Right ventricle myocardium superior (tissue), 1 donor: ENCODE data around the gene MYRIP. TPM values are rescaled to one million over a fixed set of nuclear protein-coding genes. Genes with fewer than 3 reads are reported as not detected.

Experiments used
- ATAC-seq: fragments of 200-7000 bp; cut with Tn5 transposase; one replicate; pipeline ENCODE4 v1.9.1; 2020; ENCODE audit warnings: mild to moderate bottlenecking; ENCODE audit not compliant: poor library complexity
- DNase-seq: peaks from one replicate; pipeline ENCODE4 v3.0.0-alpha.2; 2020
- intact Hi-C: fragments of 100-400 bp; cut with DNase I; formaldehyde crosslinking; loops from one replicate; pipeline ENCODE4 v1.11.2; 2022
- total RNA-seq: library from RNA; stranded (reverse); fragmentation: NEBNext Ultra II Directional; extraction: Animal tissue kit (Norgen Biotek cat#: 25700); gene quantifications from one replicate; pipeline ENCODE4 v1.2.1, GENCODE V29; 2021
- donor health status: DM: no; HTN: yes; CAD: no; lungs with severe emphysema.

MYRIP gene
- total RNA-seq, 1 donor from 2014 or later, result 1.6 TPM

DNA sequence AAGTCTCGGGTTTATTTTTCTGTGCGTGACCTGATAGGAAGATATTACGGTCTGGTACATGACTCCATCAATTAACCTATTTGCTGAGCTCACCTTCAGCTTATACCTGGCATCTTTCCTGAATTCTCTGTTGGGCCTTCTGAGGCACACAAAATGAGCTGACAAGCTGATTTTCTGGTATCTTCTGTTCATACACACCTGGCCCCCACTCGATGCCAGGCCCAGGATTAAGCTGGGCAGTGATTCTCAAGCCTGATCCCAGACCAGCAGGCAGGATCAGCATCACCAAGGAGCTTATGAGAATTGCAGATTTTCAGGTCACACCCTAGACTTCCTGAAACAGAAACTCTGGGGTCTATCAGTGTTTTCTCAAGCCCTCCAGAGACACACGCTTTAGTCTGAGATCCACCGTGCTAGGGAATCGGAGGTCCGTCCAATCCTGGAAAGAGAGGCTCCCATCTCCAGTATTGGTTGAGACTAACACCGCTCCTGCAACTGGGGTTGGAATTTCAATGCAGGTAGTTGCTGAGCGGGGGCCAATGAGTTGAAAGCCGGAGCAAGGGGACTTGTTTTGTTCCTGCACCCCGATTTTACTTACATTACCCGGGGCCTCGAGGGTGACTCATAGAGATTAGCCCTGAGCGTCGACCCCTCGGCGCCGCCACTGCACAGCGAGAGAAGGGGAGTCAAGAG, 499.5 kb downstream of the MYRIP start:
- peak; percentile 0 for ATAC-seq
- intact Hi-C loops, result no loop called here
- no peak for DNase-seq

DNA sequence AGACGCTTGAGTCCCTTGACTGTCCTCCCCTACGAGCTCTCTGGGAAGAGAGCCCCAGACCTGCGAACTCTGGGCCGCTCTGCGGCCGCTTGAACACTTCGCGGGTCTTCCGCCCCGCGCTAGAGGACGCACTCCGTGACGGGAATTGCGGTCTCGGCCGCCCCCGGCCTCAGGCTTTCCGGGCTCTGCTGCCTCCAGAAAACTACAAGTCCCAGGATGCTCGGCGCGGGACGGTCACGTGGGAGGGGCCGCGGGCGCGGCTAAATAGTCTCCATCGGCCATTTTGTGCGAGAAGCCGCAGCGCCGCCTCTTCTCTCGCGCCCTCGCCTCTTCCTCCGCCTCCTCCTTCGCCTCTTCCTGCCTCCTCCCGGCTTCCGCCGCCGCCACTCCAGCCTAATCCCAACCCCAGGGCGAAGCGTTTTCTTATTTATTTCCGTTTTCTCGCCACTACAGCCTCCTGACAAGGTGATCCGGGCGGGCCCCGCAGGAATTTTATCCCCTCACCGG, 500.1 kb downstream of the MYRIP start, which contains the start of gene EIF1B:
Gene EIF1B, plus strand, starts transcription at position 290 of the 507 bp plus-strand sequence. CDS start 235 bp downstream, outside the sequence.
- DNase-seq, result peak; percentile 99
- intact Hi-C loops, result no loop called here
- ATAC-seq, result peak; percentile 94
